H1 (cell line): ENCODE results near the gene KCNAB2. TPM values are rescaled to one million over a fixed set of nuclear protein-coding genes. Genes with fewer than 3 reads are reported as not detected.

Experiments
- CTCF ChIA-PET: fragments of 300-600 bp; sonication (Branson Sonifier 250); formaldehyde crosslinking; loops from one replicate; lab custom pipeline; 2021; ENCODE audit not compliant: partially characterized antibody; lab: Charles Lee
- POLR2A ChIA-PET: fragments of 300-600 bp; sonication (Branson Sonifier 250); formaldehyde crosslinking; loops from one replicate; lab custom pipeline; 2021; ENCODE audit warnings: inconsistent platforms; ENCODE audit not compliant: partially characterized antibody; lab: Charles Lee
- DNase-seq, 2 experiments: peaks; one replicate each; pipeline versions ENCODE4 v3.0.0 to v3.0.0-alpha.2; 2010 to 2022; ENCODE audit warnings: low spot score in 2 of 2, low read depth in 1 of 2, mixed read lengths in 1 of 2
- FAIRE-seq: peaks from 2 replicates; lab custom pipeline; 2011; peaks lifted over from hg19 to GRCh38; lab: Jason Lieb, UNC
- H2AFZ ChIP-seq: 2 replicates; pipeline ENCODE4 v1.8.1; 2012; ENCODE audit warnings: low read length, inconsistent platforms
- H2AK5ac ChIP-seq: 2 replicates; pipeline ENCODE4 v1.6.1; 2013; ENCODE audit warnings: low read depth, low read length
- H2BK120ac ChIP-seq: replicated peaks from 2 replicates; pipeline ENCODE3; 2013; ENCODE audit warnings: low read depth, low read length, inconsistent platforms
- H2BK12ac ChIP-seq: 2 replicates; pipeline ENCODE4 v1.6.1; 2013; ENCODE audit warnings: low read depth, low read length
- H2BK15ac ChIP-seq: 2 replicates; pipeline ENCODE4 v1.6.1; 2013; ENCODE audit warnings: low read length
- H2BK20ac ChIP-seq: 2 replicates; pipeline ENCODE4 v1.6.1; 2013; ENCODE audit warnings: low read length
- H2BK5ac ChIP-seq: 2 replicates; pipeline ENCODE4 v1.6.1; 2013; ENCODE audit warnings: low read depth, low read length
- H3K14ac ChIP-seq: 2 replicates; pipeline ENCODE4 v1.6.1; 2013; ENCODE audit warnings: inconsistent platforms; ENCODE audit not compliant: insufficient read length
- H3K18ac ChIP-seq: 2 replicates; pipeline ENCODE4 v1.6.1; 2013; ENCODE audit warnings: low read length; ENCODE audit errors: extremely low read depth
- H3K23ac ChIP-seq: 2 replicates; pipeline ENCODE4 v1.6.1; 2013; ENCODE audit warnings: inconsistent platforms; ENCODE audit not compliant: insufficient read length
- H3K23me2 ChIP-seq: 2 replicates; pipeline ENCODE4 v1.6.1; 2013; ENCODE audit warnings: low read depth, low read length
- H3K27ac ChIP-seq: 2 replicates; pipeline ENCODE4 v1.6.1; 2011; ENCODE audit warnings: low read depth, low read length, inconsistent platforms
- H3K27me3 ChIP-seq, 4 experiments: replicated peaks in 1 of 4; 1 replicate in 1 of 4; 2 replicates in 3 of 4; pipeline versions ENCODE4 v1.6.1 to v1.8.1; 2011 to 2013; ENCODE audit warnings: low read length in 3 of 4, mild to moderate bottlenecking in 3 of 4, inconsistent platforms in 2 of 4, mixed read lengths in 2 of 4, moderate library complexity in 1 of 4; ENCODE audit not compliant: control insufficient read depth in 3 of 4, insufficient read depth in 3 of 4; ENCODE audit errors: extremely low read depth in 1 of 4
- H3K36me3 ChIP-seq, 4 experiments: 2 replicates each; pipeline versions ENCODE4 v1.6.1 to v1.8.1; 2011 to 2013; ENCODE audit warnings: mild to moderate bottlenecking in 4 of 4, low read length in 3 of 4, moderate library complexity in 2 of 4, control low read depth in 1 of 4, inconsistent platforms in 1 of 4; ENCODE audit not compliant: insufficient read depth in 4 of 4, control insufficient read depth in 2 of 4
- H3K4ac ChIP-seq: replicated peaks from 2 replicates; pipeline ENCODE3; 2013; ENCODE audit warnings: low read length, low read depth, mixed read lengths, inconsistent platforms; ENCODE audit not compliant: insufficient read length
- H3K4me1 ChIP-seq, 4 experiments: replicated peaks in 1 of 4; 1 replicate in 1 of 4; 2 replicates in 3 of 4; pipeline versions ENCODE4 v1.6.1 to v1.8.1; 2011 to 2013; ENCODE audit warnings: low read length in 3 of 4, inconsistent platforms in 2 of 4, mixed read lengths in 1 of 4; ENCODE audit not compliant: insufficient read depth in 4 of 4, control insufficient read depth in 3 of 4
- H3K4me2 ChIP-seq, 2 experiments: 2 replicates each; pipeline versions ENCODE4 v1.6.1 to v1.8.1; 2011 to 2013; ENCODE audit warnings: low read depth in 2 of 2, low read length in 2 of 2, control low read depth in 1 of 2, inconsistent platforms in 1 of 2, mild to moderate bottlenecking in 1 of 2; ENCODE audit not compliant: insufficient read depth in 1 of 2
- H3K4me3 ChIP-seq, 4 experiments: fragments of 200-600, 300-600 bp in 1 of 4; sonication (generic), shearing (Covaris generic), sonication (Bioruptor Twin) in 1 of 4; 2 replicates each; pipeline versions ENCODE4 v1.5.1 to v1.8.1; 2011 to 2016; ENCODE audit warnings: low read length in 4 of 4, low read depth in 3 of 4, control low read depth in 2 of 4, inconsistent platforms in 2 of 4, mild to moderate bottlenecking in 2 of 4, mixed read lengths in 1 of 4, moderate library complexity in 1 of 4; ENCODE audit not compliant: insufficient read depth in 2 of 4; ENCODE audit errors: extremely low read depth in 1 of 4
- H3K56ac ChIP-seq: replicated peaks from 2 replicates; pipeline ENCODE3; 2013; ENCODE audit warnings: low read depth, mild to moderate bottlenecking, mixed read lengths, low read length, inconsistent platforms; ENCODE audit not compliant: insufficient read length
- H3K79me1 ChIP-seq: 2 replicates; pipeline ENCODE4 v1.6.1; 2013; ENCODE audit warnings: low read depth, low read length, control low read depth
- H3K79me2 ChIP-seq, 2 experiments: 2 replicates each; pipeline versions ENCODE4 v1.6.1 to v1.8.1; 2012 to 2013; ENCODE audit warnings: low read length in 2 of 2, mild to moderate bottlenecking in 2 of 2, inconsistent platforms in 1 of 2; ENCODE audit not compliant: insufficient read depth in 2 of 2, control insufficient read depth in 1 of 2
- H3K9ac ChIP-seq, 4 experiments: replicated peaks in 1 of 4; 1 replicate in 1 of 4; 2 replicates in 3 of 4; pipeline versions ENCODE4 v1.6.1 to v1.8.1; 2011 to 2013; ENCODE audit warnings: low read depth in 3 of 4, low read length in 3 of 4, control low read depth in 2 of 4, mild to moderate bottlenecking in 2 of 4, moderate library complexity in 2 of 4, inconsistent platforms in 1 of 4; ENCODE audit errors: extremely low read depth in 1 of 4
- H3K9me3 ChIP-seq, 2 experiments: 2 replicates each; pipeline versions ENCODE4 v1.6.1 to v1.8.1; 2012 to 2013; ENCODE audit warnings: mild to moderate bottlenecking in 2 of 2, moderate library complexity in 2 of 2, control low read depth in 1 of 2, inconsistent platforms in 1 of 2, low read depth in 1 of 2, low read length in 1 of 2, mixed read lengths in 1 of 2; ENCODE audit not compliant: insufficient read depth in 2 of 2
- H4K20me1 ChIP-seq, 2 experiments: replicated peaks in 1 of 2; 2 replicates each; pipeline versions ENCODE3 to v1.8.1; 2011 to 2013; ENCODE audit warnings: inconsistent platforms in 2 of 2, low read length in 2 of 2, mild to moderate bottlenecking in 1 of 2; ENCODE audit not compliant: insufficient read depth in 2 of 2, control insufficient read depth in 1 of 2
- H4K5ac ChIP-seq: 2 replicates; pipeline ENCODE4 v1.6.1; 2013; ENCODE audit warnings: low read length, low read depth, mixed read lengths, inconsistent platforms; ENCODE audit not compliant: insufficient read length
- H4K8ac ChIP-seq: 2 replicates; pipeline ENCODE4 v1.8.0; 2013; ENCODE audit warnings: mild to moderate bottlenecking, moderate library complexity, low read length, inconsistent platforms; ENCODE audit not compliant: insufficient read depth; ENCODE audit errors: extremely low read depth
- H4K91ac ChIP-seq: replicated peaks from 2 replicates; pipeline ENCODE3; 2013; ENCODE audit warnings: low read length, mixed read lengths, inconsistent platforms; ENCODE audit not compliant: insufficient read length
- BACH1 ChIP-seq: IDR thresholded peaks from 2 replicates; pipeline ENCODE4 v1.6.1; 2012; ENCODE audit warnings: low read length, improper control_type of control experiment
- RAD21 ChIP-seq, 2 experiments: IDR thresholded peaks in 1 of 2; conservative IDR thresholded peaks in 1 of 2; 2 replicates each; pipeline ENCODE4 v1.6.1; 2011; ENCODE audit warnings: low read depth in 2 of 2, low read length in 2 of 2, improper control_type of control experiment in 1 of 2, inconsistent platforms in 1 of 2, mild to moderate bottlenecking in 1 of 2, moderate library complexity in 1 of 2
- SRF ChIP-seq: IDR thresholded peaks from 2 replicates; pipeline ENCODE4 v1.6.1; 2011; ENCODE audit warnings: mild to moderate bottlenecking, low read depth, low read length, moderate library complexity
- TCF12 ChIP-seq: IDR thresholded peaks from 2 replicates; pipeline ENCODE4 v1.6.1; 2011; ENCODE audit warnings: low read depth, mild to moderate bottlenecking, low read length
- WGBS, 2 experiments: shearing (Covaris generic) in 1 of 2; methylation state at CpG; one replicate each; pipeline versions ENCODE4 v1.1.6 to v1.1.7; 2013 to 2015; ENCODE audit warnings: low lambda C conversion rate in 2 of 2, mixed read lengths in 2 of 2, inconsistent platforms in 1 of 2, low coverage in 1 of 2, missing lambda C conversion rate in 1 of 2; ENCODE audit not compliant: insufficient replicate concordance in 2 of 2, insufficient coverage in 1 of 2, insufficient read length in 1 of 2; ENCODE audit errors: extremely low coverage in 1 of 2, missing lambda C conversion rate in 1 of 2; 5-methylcytosine and 5-hydroxymethylcytosine counted together
- polyA plus RNA-seq, 7 experiments: library from polyadenylated mRNA; depleted of rRNA in 3 of 7; stranded (reverse) in 5 of 7; unstranded in 2 of 7; fragments of >200 nt in 5 of 7; fragments of 200-250 nt in 2 of 7; gene quantifications; 1 replicate in 5 of 7; 2 replicates in 1 of 7; 4 replicates in 1 of 7; pipeline versions ENCODE4 v1.2.1 to v1.2.3, GENCODE V29; 2011 to 2013; ENCODE audit warnings: missing spikeins in 2 of 7, mixed read lengths in 2 of 7
- total RNA-seq: library from RNA; stranded (reverse); fragmentation: NEBNext Ultra II Directional; extraction: Animal tissue kit (Norgen Biotek cat#: 25700); gene quantifications from 2 replicates; pipeline ENCODE4 v1.2.1, GENCODE V29; 2021

The KCNAB2 gene
- total and polyA plus RNA-seq, 2 of the 8 experiments (the other 6 are each of a cell fraction or from before 2014, with no cell fraction given) = 4.5 to 7.0 TPM

GRCh38 chr1:6007318-6008083 is 38.2 kb upstream of the KCNAB2 start:
- H2AK5ac ChIP-seq = no peak overlapping the region
- H3K4me1 ChIP-seq = peaks cover 0 to 6% (median 4%) of the 10 kb centered on the region in 4 experiments; a peak in 4 of 7 replicates
- H4K20me1 ChIP-seq = peaks cover 0 to under 1% of the 10 kb centered on the region in 2 experiments
- no peak for FAIRE-seq
- no peak overlapping the region for H4K8ac ChIP-seq
- no peak overlapping the region for H3K14ac ChIP-seq
- ChIA-PET POLR2A (interaction anchor here (1.2 kb wide), 1 partner anchor 27 kb away, joined by 4 read pairs; no protein-coding TSS in a partner anchor), CTCF (interaction anchor here (0.6 to 1.5 kb wide), 5 partner anchors 14 to 176 kb away, joined by 3 to 4 read pairs (median 3); no protein-coding TSS in a partner anchor)
- peaks cover 2% of the 10 kb centered on the region; the same call in 1 of the 2 replicates for H3K23me2 ChIP-seq
- H2BK20ac ChIP-seq = no peak overlapping the region
- no peak overlapping the region for H2BK5ac ChIP-seq
- no peaks in the 10 kb centered on the region for H3K27me3 ChIP-seq
- H2BK15ac ChIP-seq = no peak overlapping the region
- H2BK12ac ChIP-seq = no peak overlapping the region
- H3K27ac ChIP-seq = no peak overlapping the region
- no peaks in the 10 kb centered on the region for H3K9me3 ChIP-seq
- H3K23ac ChIP-seq = no peak overlapping the region
- no peaks in the 10 kb centered on the region for H3K36me3 ChIP-seq
- no peak overlapping the region for H3K4ac ChIP-seq
- no peak overlapping the region for H3K56ac ChIP-seq
- no peak overlapping the region for H2AFZ ChIP-seq
- no peak overlapping the region for H3K4me2 ChIP-seq
- H3K79me2 ChIP-seq = no peaks in the 10 kb centered on the region
- no peak overlapping the region for H4K5ac ChIP-seq
- WGBS, 2 experiments = 90% methylated on average over 24 of the region's 25 CpGs; no CpG with 5 or more reads in 1 of the 2 experiments
- no peak overlapping the region for H4K91ac ChIP-seq
- H3K79me1 ChIP-seq = no peaks in the 10 kb centered on the region
- H2BK120ac ChIP-seq = no peak overlapping the region
- H3K18ac ChIP-seq = no peak overlapping the region
- no peak for DNase-seq
- no peak overlapping the region; a peak in 1 of 7 replicates for H3K9ac ChIP-seq
- no peak overlapping the region for H3K4me3 ChIP-seq
- TF ChIP-seq TCF12 (no peak), SRF (no peak), RAD21 (IDR thresholded peaks at IDR 0.05 in 1 of 2, conservative IDR thresholded peaks at IDR 0.05 in 1 of 2; ENCODE audit: low read depth in 2 of 2, low read length in 2 of 2) (no peak), BACH1 (0 out of 2 replicates have a peak, but pooled peaks have one; percentile 19)
